Measurements from ENCODE around the gene PRPF8. TPM values are rescaled to one million over a fixed set of nuclear protein-coding genes. Genes with fewer than 3 reads are reported as not detected.
"Not testable (repeated sequence)": the region's sequence is repeated elsewhere in the genome, so short reads cannot be mapped to it uniquely, and the experiment has no call there.

PRPF8 gene
- total and polyA plus RNA-seq, 2 of the 8 experiments (the other 6 are each of a cell fraction or from before 2014, with no cell fraction given), result 329 to 337 TPM

GRCh38 chr17:1653735-1654134 lies 30.9 kb downstream of the PRPF8 start (continued):
- TF ChIP-seq TEAD4 (IDR thresholded peaks at IDR 0.05; ENCODE audit: low read depth, low read length), result no peak
- TF ChIP-seq RNF2 (IDR thresholded peaks at IDR 0.05; ENCODE audit: borderline replicate concordance, low read depth, low read length, missing control alignments, poor library complexity, severe bottlenecking), result no peak
- no peak for TF ChIP-seq USF2 (IDR thresholded peaks at IDR 0.05; ENCODE audit: low read length)

- POLR2A ChIA-PET (ENCODE audit: partially characterized antibody), result interaction anchor here (0.8 to 6.5 kb wide), 5 partner anchors 11 to 26 kb away, joined by 3 to 65 read pairs (median 3); no protein-coding TSS in a partner anchor
Observed at GRCh38 chr17:1652794-1653193, 31.9 kb downstream of the PRPF8 start.

More at GRCh38 chr17:1652794-1653193, 31.9 kb downstream of the PRPF8 start:
- H3K23ac ChIP-seq (ENCODE audit: insufficient read length); H3K9me3 ChIP-seq (ENCODE audit: insufficient read depth in 2 of 2, low read depth in 1 of 2, low read length in 1 of 2); H4K8ac ChIP-seq (ENCODE audit: extremely low read depth, insufficient read depth, low read length); H3K4ac ChIP-seq (replicated peaks; ENCODE audit: insufficient read length, low read depth, low read length); H3K56ac ChIP-seq (replicated peaks; ENCODE audit: insufficient read length, low read depth, low read length); H2BK5ac ChIP-seq (ENCODE audit: low read depth, low read length); H3K4me3 ChIP-seq (ENCODE audit: extremely low read depth in 1 of 4, insufficient read depth in 2 of 4, low read depth in 3 of 4, low read length in 4 of 4); H2BK12ac ChIP-seq (ENCODE audit: low read depth, low read length); H4K5ac ChIP-seq (ENCODE audit: insufficient read length, low read depth, low read length); H2AFZ ChIP-seq (ENCODE audit: low read length); H3K23me2 ChIP-seq (ENCODE audit: low read depth, low read length); H3K18ac ChIP-seq (ENCODE audit: extremely low read depth, low read length); DNase-seq (ENCODE audit: low read depth in 1 of 2, low spot score in 2 of 2); H4K91ac ChIP-seq (replicated peaks; ENCODE audit: insufficient read length, low read length); H3K79me1 ChIP-seq (ENCODE audit: low read depth, low read length); H2BK20ac ChIP-seq (ENCODE audit: low read length); H3K79me2 ChIP-seq (ENCODE audit: control insufficient read depth in 1 of 2, insufficient read depth in 2 of 2, low read length in 2 of 2); H3K4me2 ChIP-seq (ENCODE audit: insufficient read depth in 1 of 2, low read depth in 2 of 2, low read length in 2 of 2); H2BK120ac ChIP-seq (replicated peaks; ENCODE audit: low read depth, low read length); FAIRE-seq; H2BK15ac ChIP-seq (ENCODE audit: low read length); H3K27me3 ChIP-seq (replicated peaks in 1 of 4; ENCODE audit: control insufficient read depth in 3 of 4, extremely low read depth in 1 of 4, insufficient read depth in 3 of 4, low read length in 3 of 4); H3K14ac ChIP-seq (ENCODE audit: insufficient read length); H3K27ac ChIP-seq (ENCODE audit: low read depth, low read length); H3K9ac ChIP-seq (replicated peaks in 1 of 4; ENCODE audit: extremely low read depth in 1 of 4, low read depth in 3 of 4, low read length in 3 of 4); H2AK5ac ChIP-seq (ENCODE audit: low read depth, low read length): not testable (repeated sequence)
- Histone ChIP-seq H4K20me1 (replicated peaks in 1 of 2; ENCODE audit: control insufficient read depth in 1 of 2, insufficient read depth in 2 of 2, low read length in 2 of 2) (peaks cover 15 to 24% of the 10 kb centered on the region in 2 experiments), H3K36me3 (ENCODE audit: control insufficient read depth in 2 of 4, insufficient read depth in 4 of 4, low read length in 3 of 4) (peaks cover 48 to 72% (median 62%) of the 10 kb centered on the region in 4 experiments), H3K4me1 (replicated peaks in 1 of 4; ENCODE audit: control insufficient read depth in 3 of 4, insufficient read depth in 4 of 4, low read length in 3 of 4) (peaks cover 0 to 13% (median 7%) of the 10 kb centered on the region in 4 experiments; a peak in 4 of 7 replicates)
- WGBS, 2 experiments (ENCODE audit: extremely low coverage in 1 of 2, insufficient coverage in 1 of 2, insufficient read length in 1 of 2, insufficient replicate concordance in 2 of 2, low coverage in 1 of 2, low lambda C conversion rate in 2 of 2, missing lambda C conversion rate in 1 of 2), result 92% methylated on average over 7 of the region's 7 CpGs; no CpG with 5 or more reads in 1 of the 2 experiments
- CTCF ChIA-PET (ENCODE audit: partially characterized antibody), result interaction anchor here (0.6 to 2.9 kb wide), 9 partner anchors 12 to 302 kb away, joined by 3 to 18 read pairs (median 3); partner anchors contain the start of gene INPP5K
